DND-41 (cell line): ENCODE results near the gene CACNA1H.

Experiments
- ATAC-seq: fragments of 200-7000 bp; cut with Tn5 transposase; 3 replicates; pipeline ENCODE4 v1.9.1; 2021; ENCODE audit warnings: low read depth; ENCODE audit not compliant: insufficient read depth
- DNase-seq: peaks from one replicate; pipeline ENCODE4 v3.0.0-alpha.2; 2020
- H2AFZ ChIP-seq: 2 replicates; pipeline ENCODE4 v1.6.0; 2012; ENCODE audit warnings: low read depth, low read length
- H3K27ac ChIP-seq: 2 replicates; pipeline ENCODE4 v1.5.1; 2012; ENCODE audit warnings: low read length, inconsistent platforms
- H3K27me3 ChIP-seq: fragments of 200-600 bp; sonication (generic); 2 replicates; pipeline ENCODE4 v1.6.0; 2012; ENCODE audit warnings: low read length, mild to moderate bottlenecking, inconsistent platforms; ENCODE audit not compliant: insufficient read depth, poor library complexity
- H3K36me3 ChIP-seq: 2 replicates; pipeline ENCODE4 v1.5.1; 2012; ENCODE audit warnings: low read length, inconsistent platforms; ENCODE audit not compliant: insufficient read depth
- H3K4me1 ChIP-seq: 2 replicates; pipeline ENCODE4 v1.5.1; 2012; ENCODE audit warnings: mild to moderate bottlenecking, low read length; ENCODE audit not compliant: insufficient read depth
- H3K4me2 ChIP-seq: 2 replicates; pipeline ENCODE4 v1.6.0; 2012; ENCODE audit warnings: mild to moderate bottlenecking, moderate library complexity, low read length, inconsistent platforms; ENCODE audit not compliant: insufficient read depth
- H3K4me3 ChIP-seq, 2 experiments: fragments of 200-600 bp in 1 of 2; shearing (Covaris generic) in 1 of 2; 2 replicates each; pipeline ENCODE4 v1.5.1; 2012 to 2016; ENCODE audit warnings: inconsistent platforms in 2 of 2, low read length in 2 of 2, mild to moderate bottlenecking in 2 of 2, low read depth in 1 of 2, moderate library complexity in 1 of 2
- H3K79me2 ChIP-seq: 2 replicates; pipeline ENCODE4 v1.6.0; 2012; ENCODE audit warnings: low read length, inconsistent platforms; ENCODE audit not compliant: insufficient read depth
- H3K9ac ChIP-seq: 2 replicates; pipeline ENCODE4 v1.6.0; 2012; ENCODE audit warnings: low read depth, mild to moderate bottlenecking, inconsistent platforms, low read length, moderate library complexity
- H3K9me3 ChIP-seq: 2 replicates; pipeline ENCODE4 v1.5.1; 2012; ENCODE audit warnings: low read length, moderate library complexity, mild to moderate bottlenecking, inconsistent platforms; ENCODE audit not compliant: insufficient read depth, severe bottlenecking
- H4K20me1 ChIP-seq: 2 replicates; pipeline ENCODE4 v1.6.0; 2012; ENCODE audit warnings: low read length; ENCODE audit not compliant: insufficient read depth
- CTCF ChIP-seq: IDR thresholded peaks from 2 replicates; pipeline ENCODE4 v1.5.1; 2012; ENCODE audit warnings: borderline replicate concordance, low read length, moderate library complexity, mild to moderate bottlenecking; ENCODE audit not compliant: poor library complexity, severe bottlenecking; ENCODE audit errors: extremely low read depth
- EZH2 ChIP-seq: IDR thresholded peaks from 3 replicates; pipeline ENCODE4 v1.6.1; 2012; ENCODE audit warnings: borderline replicate concordance, low read depth, mild to moderate bottlenecking, moderate library complexity, low read length, inconsistent platforms; ENCODE audit not compliant: severe bottlenecking

The CACNA1H gene

GRCh38 chr16:1119129-1119528, 33.8 kb upstream of the CACNA1H start:
- Histone ChIP-seq H3K79me2 (no peaks in the 10 kb centered on the region), H3K9me3 (no peaks in the 10 kb centered on the region), H3K4me1 (no peaks in the 10 kb centered on the region), H4K20me1 (peaks cover 8% of the 10 kb centered on the region), H3K27me3 (no peaks in the 10 kb centered on the region), H3K4me2 (no peak overlapping the region), H2AFZ (no peak overlapping the region), H3K9ac (no peak overlapping the region), H3K4me3 (no peak overlapping the region), H3K27ac (no peak overlapping the region), H3K36me3 (no peaks in the 10 kb centered on the region)
- DNase-seq (no peak), ATAC-seq (no peak)
- TF ChIP-seq EZH2: no peak
- no peak for TF ChIP-seq CTCF

DNA sequence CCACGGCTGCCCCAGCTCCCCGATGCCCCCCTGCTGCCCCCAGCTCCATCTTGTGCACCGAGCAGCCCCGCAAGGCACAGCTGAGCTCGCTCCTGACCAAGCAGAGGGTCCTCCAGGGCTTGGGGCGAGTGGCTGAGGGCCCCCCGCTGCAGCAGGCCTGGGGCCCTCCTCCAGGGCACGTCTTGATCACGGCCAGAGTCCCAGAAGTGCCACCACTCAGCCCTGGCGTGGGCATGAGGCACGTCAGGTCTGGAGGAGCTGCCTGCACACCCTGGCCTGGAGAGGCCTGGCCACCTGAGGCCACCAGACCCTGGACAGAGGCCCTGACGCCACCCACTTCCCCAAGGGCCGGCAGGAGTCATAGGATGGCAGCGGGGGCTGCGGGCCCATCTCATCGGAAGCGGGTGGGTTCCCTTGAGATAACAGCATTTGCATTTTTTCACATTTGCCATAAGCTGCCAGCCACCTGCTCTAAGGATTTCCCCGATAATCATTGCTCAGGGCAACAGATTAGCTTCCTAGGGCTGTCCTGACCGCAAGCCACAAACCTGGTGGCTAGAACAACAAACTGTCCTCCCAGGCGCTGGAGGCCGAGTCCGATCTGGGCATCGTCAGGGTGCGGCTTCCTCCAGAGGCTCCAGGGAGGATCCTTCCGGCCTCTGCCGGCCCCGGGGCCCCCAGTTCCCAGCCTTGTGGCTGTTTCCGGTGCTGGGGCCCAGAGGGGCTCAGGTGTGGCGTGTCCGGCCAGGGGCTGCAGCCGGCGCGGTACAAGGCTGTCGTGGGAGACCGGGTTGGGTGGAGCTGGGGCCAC, 32.9 kb upstream of the CACNA1H start:
- H4K20me1 ChIP-seq: peaks cover 8% of the 10 kb centered on the region
- H3K9ac ChIP-seq: no peak overlapping the region
- no peak for ATAC-seq
- no peak for DNase-seq
- no peaks in the 10 kb centered on the region for H3K36me3 ChIP-seq
- no peak overlapping the region for H3K4me3 ChIP-seq
- no peaks in the 10 kb centered on the region for H3K9me3 ChIP-seq
- TF ChIP-seq CTCF: no peak
- TF ChIP-seq EZH2: no peak
- H3K4me2 ChIP-seq: no peak overlapping the region
- H3K79me2 ChIP-seq: no peaks in the 10 kb centered on the region
- no peaks in the 10 kb centered on the region for H3K4me1 ChIP-seq
- no peaks in the 10 kb centered on the region for H3K27me3 ChIP-seq
- no peak overlapping the region for H2AFZ ChIP-seq
- no peak overlapping the region for H3K27ac ChIP-seq

GRCh38 chr16:1120577-1120941, 32.3 kb upstream of the CACNA1H start:
- TF ChIP-seq EZH2 (no peak), CTCF (no peak)
- no peak overlapping the region for H3K4me2 ChIP-seq
- H3K9me3 ChIP-seq: no peaks in the 10 kb centered on the region
- no peaks in the 10 kb centered on the region for H3K36me3 ChIP-seq
- ATAC-seq (no peak), DNase-seq (no peak)
- no peak overlapping the region for H3K9ac ChIP-seq
- H3K27me3 ChIP-seq: no peaks in the 10 kb centered on the region
- H4K20me1 ChIP-seq: peaks cover 8% of the 10 kb centered on the region
- H3K4me1 ChIP-seq: no peaks in the 10 kb centered on the region
- no peak overlapping the region for H3K4me3 ChIP-seq
- H2AFZ ChIP-seq: no peak overlapping the region
- H3K79me2 ChIP-seq: no peaks in the 10 kb centered on the region
- H3K27ac ChIP-seq: no peak overlapping the region

- ATAC-seq (no peak), DNase-seq (no peak)
- Histone ChIP-seq H3K4me2 (no peak overlapping the region), H3K9ac (no peak overlapping the region), H3K4me1 (no peaks in the 10 kb centered on the region), H3K27me3 (no peaks in the 10 kb centered on the region), H3K27ac (no peak overlapping the region), H4K20me1 (peaks cover 8% of the 10 kb centered on the region), H3K79me2 (no peaks in the 10 kb centered on the region), H2AFZ (no peak overlapping the region), H3K36me3 (no peaks in the 10 kb centered on the region), H3K4me3 (no peak overlapping the region), H3K9me3 (no peaks in the 10 kb centered on the region)
- TF ChIP-seq CTCF: no peak
- TF ChIP-seq EZH2: no peak
Measured at GRCh38 chr16:1121009-1121408, 31.9 kb upstream of the CACNA1H start.
